Stimulated activated CD8-positive, alpha-beta memory T cell treated with anti-CD3 and anti-CD28 coated beads, Interleukin-4, amount 100 ng/mL, for 1 hour (primary cell): ENCODE measurements around the gene KDM8.
A peak's percentile ranks its signal among the peaks of the same experiment; 100 is the strongest.

Experiments
- DNase-seq, 2 donors: peaks; one replicate each; pipeline ENCODE4 v3.0.0-alpha.2; 2020; ENCODE audit warnings: low read depth in 2 of 2, low spot score in 1 of 2

KDM8 gene

DNA sequence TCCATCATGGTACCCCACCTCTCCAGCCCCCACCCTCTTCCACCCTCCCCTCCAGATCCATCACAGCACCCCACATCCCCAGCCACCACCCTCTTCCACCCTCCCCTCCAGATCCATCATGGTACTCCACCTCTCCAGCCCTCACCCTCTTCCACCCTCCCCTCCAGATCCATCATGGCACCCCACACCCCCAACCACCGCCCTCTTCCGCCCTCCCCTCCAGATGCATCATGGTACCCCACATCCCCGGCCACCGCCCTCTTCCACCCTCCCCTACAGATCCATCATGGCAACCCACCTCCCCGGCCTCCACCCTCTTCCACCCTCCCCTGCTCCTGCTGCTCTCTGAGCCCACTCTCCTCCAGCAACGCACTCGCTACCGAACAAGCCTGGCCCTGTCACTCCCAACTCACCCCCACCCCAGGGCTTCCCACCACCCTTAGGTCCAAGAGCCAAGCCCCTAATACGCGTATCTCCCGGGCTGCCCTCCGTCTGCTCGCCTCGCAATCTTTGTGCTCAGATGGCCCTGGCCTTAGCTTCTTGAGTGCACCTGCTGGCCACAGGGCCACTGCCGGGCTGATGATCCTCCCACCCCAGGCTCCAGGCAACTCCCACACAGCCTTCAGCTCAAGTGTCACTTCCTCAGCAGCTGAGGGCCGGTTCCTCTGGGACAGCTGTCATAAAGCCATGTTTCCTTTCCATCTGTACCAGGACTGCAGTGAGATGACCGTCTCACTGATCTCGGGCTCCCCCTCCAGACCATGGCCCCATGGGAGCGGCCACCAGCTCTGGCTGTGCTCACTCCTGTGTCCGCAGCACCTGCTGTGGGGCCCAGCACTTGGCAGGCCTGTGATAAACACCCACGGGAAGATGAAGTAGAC is 25.5 kb downstream of the KDM8 start:
- no peak for DNase-seq

DNA sequence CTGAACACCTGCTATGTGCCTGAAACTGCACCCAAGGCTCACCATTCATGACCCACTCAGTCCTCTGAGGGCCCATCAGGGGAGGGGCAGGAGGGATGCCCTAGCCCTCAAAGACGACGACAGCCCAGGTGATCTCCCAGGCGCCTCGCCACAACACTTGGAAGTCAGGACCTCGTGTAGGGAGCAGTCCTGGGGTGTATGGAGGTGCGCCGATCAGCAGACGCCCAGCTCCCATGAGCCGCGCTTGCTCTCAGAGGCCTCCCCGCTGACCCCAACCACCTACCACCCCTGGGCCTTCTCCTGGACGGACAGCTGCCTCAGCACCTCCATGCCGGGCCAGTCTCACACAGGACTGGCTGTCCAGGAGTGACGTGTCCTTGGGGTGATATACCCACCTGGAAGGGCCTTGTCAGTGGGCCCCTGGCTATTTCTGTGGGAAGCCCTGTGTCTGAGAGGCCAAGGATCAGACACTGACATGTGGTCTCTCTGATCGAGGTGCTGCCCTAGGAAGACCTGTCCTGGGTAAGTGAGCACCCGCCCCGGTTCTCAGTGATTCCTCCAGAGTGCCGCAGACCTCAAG is 26.7 kb downstream of the KDM8 start:
- DNase-seq: no peak

GRCh38 chr16:27230562-27231001 is 27.3 kb downstream of the KDM8 start:
- peak; percentile 41 to 66 for DNase-seq

GRCh38 chr16:27231692-27232060 is 28.4 kb downstream of the KDM8 start:
- DNase-seq: no peak

DNA sequence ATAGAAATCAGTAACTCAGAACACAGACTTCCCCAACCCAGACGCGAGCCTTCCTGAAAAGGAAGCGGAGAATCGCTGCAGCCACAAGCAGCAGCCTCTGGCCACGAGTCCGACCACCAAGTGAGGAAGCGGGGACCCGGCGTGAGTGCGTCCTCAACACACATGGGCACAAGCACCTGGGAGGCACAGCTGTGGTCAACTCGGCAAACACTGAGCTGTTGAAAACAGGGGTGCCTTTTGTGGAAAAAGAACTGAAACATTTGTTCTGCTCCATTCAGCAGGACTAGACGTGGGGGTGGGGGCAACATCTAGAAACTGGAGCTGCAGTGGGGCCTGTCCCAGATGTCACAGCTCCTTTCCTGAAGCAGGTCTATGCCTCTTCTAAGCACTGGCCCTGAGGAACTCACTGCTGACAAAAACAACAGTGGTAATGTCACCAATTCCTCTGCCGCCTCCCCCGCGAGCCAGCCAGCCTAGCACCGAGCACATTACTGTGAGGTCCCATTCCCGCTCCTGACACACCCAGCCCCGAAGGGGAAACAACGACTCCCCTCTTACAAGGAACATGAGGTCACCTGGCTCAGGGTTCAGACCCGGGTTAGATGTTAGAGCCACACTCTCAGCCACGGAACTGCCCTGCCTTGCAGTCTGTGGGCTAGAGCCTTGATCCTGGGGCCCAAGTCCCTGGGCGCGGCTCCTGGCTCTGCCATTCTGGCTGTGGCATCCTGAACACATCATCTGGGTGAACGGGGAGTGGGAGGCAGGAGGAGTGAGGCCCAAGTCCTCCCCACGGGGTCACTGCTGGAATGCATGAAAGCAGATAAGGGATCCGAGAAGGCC is 29.0 kb downstream of the KDM8 start:
- DNase-seq: no peak

GRCh38 chr16:27232901-27233625 is 29.7 kb downstream of the KDM8 start:
- no peak for DNase-seq

DNA sequence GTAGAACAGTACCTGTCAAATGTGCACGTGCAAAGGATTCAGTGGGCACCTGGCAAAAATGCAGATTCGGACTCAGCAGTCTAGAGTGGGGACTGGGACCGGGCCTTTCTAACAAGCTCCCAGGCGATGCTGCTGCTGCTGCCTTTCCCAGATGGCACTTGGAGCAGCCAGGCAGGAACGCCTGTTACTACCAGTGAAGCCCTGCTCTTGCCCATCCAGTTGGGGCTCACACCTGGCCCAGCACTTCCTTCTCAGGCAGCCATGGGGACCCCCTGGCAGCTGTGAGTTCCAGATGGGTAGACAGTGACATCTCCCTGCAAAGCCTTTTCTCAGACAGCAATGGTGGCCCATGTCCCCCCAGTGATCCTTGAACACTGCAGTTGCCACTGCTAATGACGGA is 30.4 kb downstream of the KDM8 start:
- DNase-seq: no peak

- DNase-seq: no peak
Measured at GRCh38 chr16:27234171-27234570, 30.8 kb downstream of the KDM8 start.

- DNase-seq: no peak
Measured at GRCh38 chr16:27234603-27235002, 31.3 kb downstream of the KDM8 start.

- peak; percentile 60 to 80 for DNase-seq
Measured at GRCh38 chr16:27235055-27235937, 32.0 kb downstream of the KDM8 start.

DNA sequence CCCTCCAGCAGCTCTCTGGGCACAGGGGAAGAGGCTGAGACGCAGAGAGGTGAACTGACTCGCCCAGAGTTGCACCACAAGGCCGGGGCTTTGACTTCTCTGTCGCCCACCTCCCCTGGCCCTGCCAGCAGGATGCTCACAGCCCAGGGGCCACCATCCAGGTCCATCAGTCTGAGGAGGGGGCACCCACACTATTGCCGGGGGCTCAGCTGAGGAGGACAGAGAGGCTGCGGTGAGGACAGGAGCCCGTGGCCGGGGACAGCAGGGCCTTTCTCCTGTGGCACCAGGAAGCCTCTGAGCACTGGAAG is 32.6 kb downstream of the KDM8 start:
- DNase-seq: no peak

DNA sequence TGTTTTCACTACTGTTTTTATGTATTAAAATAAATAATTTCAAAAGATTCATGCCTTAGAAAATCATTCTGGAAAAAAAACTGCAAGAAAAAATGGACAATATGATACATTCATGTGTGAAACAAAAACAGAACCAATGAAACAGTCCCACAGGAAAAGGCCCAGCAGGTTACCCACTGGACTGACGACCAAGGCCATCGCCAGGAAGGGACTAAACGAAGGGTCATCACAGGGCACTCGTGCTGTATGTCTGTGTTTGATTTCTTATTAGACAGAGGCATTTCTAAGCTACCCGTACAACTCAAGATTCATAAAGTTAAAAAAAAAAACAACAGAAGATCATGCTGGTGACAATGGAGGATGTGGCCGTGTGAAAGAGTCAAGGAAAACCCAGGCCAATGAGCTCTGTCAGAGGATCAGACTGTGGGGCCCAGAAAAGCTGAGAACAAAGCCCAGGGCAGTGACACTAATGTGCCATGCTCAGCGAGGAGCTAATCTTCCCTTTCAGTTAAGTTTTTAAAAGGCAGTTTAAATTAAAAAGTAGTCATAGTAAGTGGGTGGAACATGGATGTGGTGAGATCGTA is 33.4 kb downstream of the KDM8 start:
- no peak for DNase-seq

- DNase-seq: peak; percentile 38 to 59
Measured at GRCh38 chr16:27237219-27238015, 34.1 kb downstream of the KDM8 start.

- no peak for DNase-seq
Measured at GRCh38 chr16:27238016-27238587, 34.8 kb downstream of the KDM8 start.

- no peak for DNase-seq
Measured at GRCh38 chr16:27238591-27238990, 35.3 kb downstream of the KDM8 start.

GRCh38 chr16:27239026-27239425 is 35.7 kb downstream of the KDM8 start:
- no peak for DNase-seq

DNA sequence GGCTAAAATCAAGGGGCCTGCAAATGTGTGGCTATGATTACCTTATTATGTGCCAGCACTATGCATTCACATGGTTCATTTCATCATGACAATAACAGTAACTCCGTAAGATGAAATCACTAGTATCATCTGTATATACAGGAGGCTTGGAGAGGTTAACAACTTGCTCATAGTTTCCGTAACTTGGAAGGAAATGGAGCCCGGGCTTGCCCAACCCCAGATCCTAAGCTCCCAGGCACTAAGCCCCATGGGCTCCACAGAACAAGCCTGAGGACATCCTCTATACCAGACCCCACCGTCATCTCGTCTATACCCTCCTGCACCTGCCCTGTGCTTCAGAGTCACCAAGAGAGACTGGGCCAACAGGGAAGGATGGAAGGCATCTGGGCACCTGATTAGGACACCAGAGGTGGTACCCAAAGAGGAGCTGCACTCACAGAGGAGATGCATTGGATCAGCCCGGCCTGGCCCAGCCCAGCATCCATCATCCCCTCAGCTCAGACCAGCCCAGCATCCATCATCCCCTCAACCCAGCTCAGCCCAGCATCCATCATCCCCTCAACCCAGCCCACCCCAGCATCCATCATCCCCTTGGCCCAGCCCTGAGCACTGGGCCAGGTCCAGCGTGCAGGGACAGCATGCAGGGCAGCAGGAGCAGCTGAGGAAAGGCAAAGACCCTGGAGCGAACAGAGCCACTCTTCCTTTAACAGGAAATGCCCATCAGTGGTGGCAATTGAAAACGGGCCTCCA is 36.8 kb downstream of the KDM8 start:
- no peak for DNase-seq

GRCh38 chr16:27240948-27241531 is 37.7 kb downstream of the KDM8 start:
- no peak for DNase-seq
